WTC11 (cell line): Measurements from ENCODE around the gene NOL9. TPM values are rescaled to one million over a fixed set of nuclear protein-coding genes. Genes with fewer than 3 reads are reported as not detected.

Source experiments
- ATAC-seq: fragments of 200-7000 bp; cut with Tn5 transposase; 2 replicates; pipeline ENCODE4 v1.10.0; 2021; ENCODE audit warnings: mild to moderate bottlenecking, moderate library complexity
- CTCF ChIA-PET: fragments of 300-600 bp; sonication (Branson Sonifier 250); formaldehyde crosslinking; loops from one replicate; lab custom pipeline; 2021; ENCODE audit warnings: antibody characterized with exemption; lab: Charles Lee
- POLR2A ChIA-PET: fragments of 350-600 bp; sonication (Branson Sonifier 250); formaldehyde crosslinking; loops from one replicate; lab custom pipeline; 2021; ENCODE audit warnings: antibody characterized with exemption; lab: Charles Lee
- DNase-seq: peaks from one replicate; pipeline ENCODE4 v3.0.0; 2021; ENCODE audit warnings: low spot score
- H3K27ac Mint-ChIP-seq: 2 replicates; pipeline ENCODE4 v1.8.0; 2021; ENCODE audit warnings: mixed read lengths
- H3K27me3 Mint-ChIP-seq: 2 replicates; pipeline ENCODE4 v1.8.0; 2021; ENCODE audit warnings: low read depth, mild to moderate bottlenecking, moderate library complexity, mixed read lengths
- H3K36me3 Mint-ChIP-seq: 2 replicates; pipeline ENCODE4 v1.8.0; 2021; ENCODE audit warnings: mixed read lengths
- H3K4me1 Mint-ChIP-seq: 2 replicates; pipeline ENCODE4 v1.8.0; 2022; ENCODE audit warnings: mixed read lengths
- H3K4me3 Mint-ChIP-seq: 2 replicates; pipeline ENCODE4 v1.8.0; 2021; ENCODE audit warnings: mild to moderate bottlenecking, moderate library complexity, mixed read lengths
- H3K9me3 Mint-ChIP-seq: 2 replicates; pipeline ENCODE4 v1.8.0; 2021; ENCODE audit warnings: mixed read lengths
- ATF1 ChIP-seq: sonication (generic); formaldehyde crosslinking; IDR thresholded peaks from 2 replicates; pipeline ENCODE4 v1.8.1; 2023; ENCODE audit warnings: mild to moderate bottlenecking, moderate library complexity, missing genetic modification reagents
- GABPB1 ChIP-seq: sonication (generic); formaldehyde crosslinking; IDR thresholded peaks from 2 replicates; pipeline ENCODE4 v1.8.1; 2023; ENCODE audit warnings: mild to moderate bottlenecking, missing genetic modification reagents
- GRHL2 ChIP-seq: fragments of 250-450 bp; sonication (Bioruptor Pico); IDR thresholded peaks from 2 replicates; pipeline ENCODE4 v1.8.0; 2022; ENCODE audit warnings: mild to moderate bottlenecking, moderate library complexity; ENCODE audit not compliant: insufficient replicate concordance, severe bottlenecking
- IRF2 ChIP-seq: sonication (generic); formaldehyde crosslinking; IDR thresholded peaks from 2 replicates; pipeline ENCODE4 v1.8.0; 2022; ENCODE audit warnings: low read depth, missing genetic modification reagents, borderline replicate concordance
- NFATC4 ChIP-seq: fragments of 250-450 bp; sonication (Bioruptor Pico); IDR thresholded peaks from 2 replicates; pipeline ENCODE4 v1.9.0; 2021; ENCODE audit warnings: mild to moderate bottlenecking
- OVOL2 ChIP-seq: fragments of 250-450 bp; sonication (Bioruptor Pico); IDR thresholded peaks from 2 replicates; pipeline ENCODE4 v1.9.0; 2021; ENCODE audit warnings: mild to moderate bottlenecking, borderline replicate concordance
- SOX15 ChIP-seq: fragments of 250-450 bp; sonication (Bioruptor Pico); IDR thresholded peaks from 2 replicates; pipeline ENCODE4 v1.9.0; 2021; ENCODE audit warnings: mild to moderate bottlenecking
- TEAD1 ChIP-seq: sonication (generic); formaldehyde crosslinking; IDR thresholded peaks from 2 replicates; pipeline ENCODE4 v1.8.0; 2022; ENCODE audit warnings: mild to moderate bottlenecking, missing genetic modification reagents
- total RNA-seq: library from RNA; stranded (reverse); gene quantifications from 3 replicates; pipeline ENCODE4 v1.2.3, GENCODE V29; 2021
- TF ChIP-seq, protein P1 (sequence below): fragments of 250-450 bp; sonication (Bioruptor Pico); IDR thresholded peaks from 2 replicates; pipeline ENCODE4 v2.1.2; 2022; ENCODE audit warnings: mild to moderate bottlenecking, moderate library complexity
- TF ChIP-seq, protein P2 (sequence below): sonication (generic); formaldehyde crosslinking; IDR thresholded peaks from 2 replicates; pipeline ENCODE4 v1.8.0; 2022; ENCODE audit warnings: missing genetic modification reagents
- TF ChIP-seq, protein P3 (sequence below): sonication (generic); formaldehyde crosslinking; IDR thresholded peaks from 2 replicates; pipeline ENCODE4 v1.8.0; 2022; ENCODE audit warnings: mild to moderate bottlenecking, missing genetic modification reagents
- TF ChIP-seq, protein P4 (sequence below): fragments of 250-450 bp; sonication (Bioruptor Pico); IDR thresholded peaks from 2 replicates; pipeline ENCODE4 v1.9.0; 2021; ENCODE audit warnings: mild to moderate bottlenecking, borderline replicate concordance
- TF ChIP-seq, protein P5 (sequence below): fragments of 250-450 bp; sonication (Bioruptor Pico); conservative IDR thresholded peaks from 2 replicates; pipeline ENCODE4 v1.9.0; 2021; ENCODE audit warnings: mild to moderate bottlenecking

The NOL9 gene
- total RNA-seq, 1 experiment from 2014 or later, result 37.4 TPM

DNA sequence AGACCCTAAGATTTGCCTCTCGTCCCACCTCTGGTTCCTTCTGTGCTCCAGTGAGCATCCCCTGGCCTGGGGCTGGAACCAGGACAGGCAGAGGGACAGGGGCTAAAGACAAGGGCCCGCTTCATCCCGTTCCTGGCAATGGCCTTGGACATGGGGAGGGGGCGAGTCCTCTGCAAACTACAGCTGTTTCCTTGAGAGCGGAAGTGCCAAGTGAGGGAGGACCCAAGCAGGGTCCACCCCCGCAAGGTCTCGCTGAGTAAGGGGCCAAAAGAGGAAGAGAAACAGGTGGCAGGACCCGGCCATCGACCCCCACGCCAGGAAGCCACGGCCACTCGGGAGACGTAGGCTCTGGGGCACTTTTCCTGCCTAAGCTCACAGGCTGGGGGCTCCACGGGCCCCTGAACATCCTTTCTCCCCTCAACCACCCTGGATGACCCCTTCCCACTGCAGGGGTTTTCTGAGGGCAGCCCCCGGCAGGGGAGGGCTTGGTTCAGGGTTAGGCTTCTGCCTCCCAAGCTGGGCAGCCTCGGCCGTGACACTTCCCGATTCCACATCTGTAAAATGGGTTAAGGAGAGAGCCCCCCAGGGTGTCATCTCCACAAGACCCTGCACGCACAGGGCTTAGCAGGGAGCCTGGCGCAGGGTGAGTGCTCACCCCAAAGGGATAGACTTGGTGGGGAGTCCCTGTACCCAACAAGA is 44.9 kb downstream of the NOL9 start:
- CTCF ChIA-PET, result interaction anchor here (0.7 to 1.5 kb wide), 6 partner anchors 10 to 123 kb away, joined by 3 to 6 read pairs (median 4); partner anchors contain the start of genes NOL9 and TAS1R1
- no peaks in the 10 kb centered on the region for H3K9me3 Mint-ChIP-seq
- H3K4me3 Mint-ChIP-seq, result no peak overlapping the region
- H3K27me3 Mint-ChIP-seq, result no peaks in the 10 kb centered on the region
- TF ChIP-seq, protein P1, sequence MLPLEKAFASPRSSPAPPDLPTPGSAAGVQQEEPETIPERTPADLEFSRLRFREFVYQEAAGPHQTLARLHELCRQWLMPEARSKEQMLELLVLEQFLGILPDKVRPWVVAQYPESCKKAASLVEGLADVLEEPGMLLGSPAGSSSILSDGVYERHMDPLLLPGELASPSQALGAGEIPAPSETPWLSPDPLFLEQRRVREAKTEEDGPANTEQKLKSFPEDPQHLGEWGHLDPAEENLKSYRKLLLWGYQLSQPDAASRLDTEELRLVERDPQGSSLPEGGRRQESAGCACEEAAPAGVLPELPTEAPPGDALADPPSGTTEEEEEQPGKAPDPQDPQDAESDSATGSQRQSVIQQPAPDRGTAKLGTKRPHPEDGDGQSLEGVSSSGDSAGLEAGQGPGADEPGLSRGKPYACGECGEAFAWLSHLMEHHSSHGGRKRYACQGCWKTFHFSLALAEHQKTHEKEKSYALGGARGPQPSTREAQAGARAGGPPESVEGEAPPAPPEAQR (CRISPR knock-in tag), result no peak
- TF ChIP-seq TEAD1, result no peak
- TF ChIP-seq, protein P2, sequence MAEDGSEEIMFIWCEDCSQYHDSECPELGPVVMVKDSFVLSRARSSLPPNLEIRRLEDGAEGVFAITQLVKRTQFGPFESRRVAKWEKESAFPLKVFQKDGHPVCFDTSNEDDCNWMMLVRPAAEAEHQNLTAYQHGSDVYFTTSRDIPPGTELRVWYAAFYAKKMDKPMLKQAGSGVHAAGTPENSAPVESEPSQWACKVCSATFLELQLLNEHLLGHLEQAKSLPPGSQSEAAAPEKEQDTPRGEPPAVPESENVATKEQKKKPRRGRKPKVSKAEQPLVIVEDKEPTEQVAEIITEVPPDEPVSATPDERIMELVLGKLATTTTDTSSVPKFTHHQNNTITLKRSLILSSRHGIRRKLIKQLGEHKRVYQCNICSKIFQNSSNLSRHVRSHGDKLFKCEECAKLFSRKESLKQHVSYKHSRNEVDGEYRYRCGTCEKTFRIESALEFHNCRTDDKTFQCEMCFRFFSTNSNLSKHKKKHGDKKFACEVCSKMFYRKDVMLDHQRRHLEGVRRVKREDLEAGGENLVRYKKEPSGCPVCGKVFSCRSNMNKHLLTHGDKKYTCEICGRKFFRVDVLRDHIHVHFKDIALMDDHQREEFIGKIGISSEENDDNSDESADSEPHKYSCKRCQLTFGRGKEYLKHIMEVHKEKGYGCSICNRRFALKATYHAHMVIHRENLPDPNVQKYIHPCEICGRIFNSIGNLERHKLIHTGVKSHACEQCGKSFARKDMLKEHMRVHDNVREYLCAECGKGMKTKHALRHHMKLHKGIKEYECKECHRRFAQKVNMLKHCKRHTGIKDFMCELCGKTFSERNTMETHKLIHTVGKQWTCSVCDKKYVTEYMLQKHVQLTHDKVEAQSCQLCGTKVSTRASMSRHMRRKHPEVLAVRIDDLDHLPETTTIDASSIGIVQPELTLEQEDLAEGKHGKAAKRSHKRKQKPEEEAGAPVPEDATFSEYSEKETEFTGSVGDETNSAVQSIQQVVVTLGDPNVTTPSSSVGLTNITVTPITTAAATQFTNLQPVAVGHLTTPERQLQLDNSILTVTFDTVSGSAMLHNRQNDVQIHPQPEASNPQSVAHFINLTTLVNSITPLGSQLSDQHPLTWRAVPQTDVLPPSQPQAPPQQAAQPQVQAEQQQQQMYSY (CRISPR knock-in tag), result no peak
- no peak for TF ChIP-seq GRHL2 (CRISPR knock-in tag)
- ATAC-seq, result no peak
- no peak for DNase-seq
- no peak overlapping the region for H3K27ac Mint-ChIP-seq
- no peaks in the 10 kb centered on the region for H3K4me1 Mint-ChIP-seq
- no peaks in the 10 kb centered on the region for H3K36me3 Mint-ChIP-seq
- POLR2A ChIA-PET, result interaction anchor here (0.9 kb wide), 1 partner anchor 33 kb away, joined by 3 read pairs; no protein-coding TSS in a partner anchor

DNA sequence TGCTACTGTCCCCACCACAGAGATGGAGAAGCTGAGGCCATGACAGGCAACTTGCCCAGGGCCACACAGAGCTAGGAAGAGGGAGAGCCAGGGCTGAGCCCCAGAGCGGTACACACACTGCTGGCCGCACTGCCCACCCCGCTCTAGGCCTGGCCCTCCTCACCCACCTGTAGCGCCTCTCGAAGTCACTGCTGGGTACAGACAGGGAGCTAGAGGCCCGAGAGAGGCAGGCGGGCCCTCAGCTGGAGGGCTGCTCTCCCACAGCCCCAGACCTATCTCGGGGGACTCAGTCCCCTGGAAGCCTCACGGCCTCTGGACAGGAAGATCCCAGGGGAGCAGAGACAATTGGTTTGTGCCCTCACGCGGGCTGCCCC is 45.5 kb downstream of the NOL9 start:
- ATAC-seq (no peak), DNase-seq (no peak)
- Mint-ChIP-seq H3K27ac (no peak overlapping the region), H3K27me3 (no peaks in the 10 kb centered on the region), H3K4me3 (no peak overlapping the region), H3K36me3 (no peaks in the 10 kb centered on the region), H3K4me1 (no peaks in the 10 kb centered on the region), H3K9me3 (no peaks in the 10 kb centered on the region)
- POLR2A ChIA-PET, result no interaction called here
- TF ChIP-seq NFATC4, result no peak
- TF ChIP-seq, all 79 proteins: peak for 0
- CTCF ChIA-PET, result interaction anchor here (0.7 to 1.5 kb wide), 5 partner anchors 10 to 123 kb away, joined by 3 to 6 read pairs (median 4); partner anchors contain the start of genes NOL9 and TAS1R1

DNA sequence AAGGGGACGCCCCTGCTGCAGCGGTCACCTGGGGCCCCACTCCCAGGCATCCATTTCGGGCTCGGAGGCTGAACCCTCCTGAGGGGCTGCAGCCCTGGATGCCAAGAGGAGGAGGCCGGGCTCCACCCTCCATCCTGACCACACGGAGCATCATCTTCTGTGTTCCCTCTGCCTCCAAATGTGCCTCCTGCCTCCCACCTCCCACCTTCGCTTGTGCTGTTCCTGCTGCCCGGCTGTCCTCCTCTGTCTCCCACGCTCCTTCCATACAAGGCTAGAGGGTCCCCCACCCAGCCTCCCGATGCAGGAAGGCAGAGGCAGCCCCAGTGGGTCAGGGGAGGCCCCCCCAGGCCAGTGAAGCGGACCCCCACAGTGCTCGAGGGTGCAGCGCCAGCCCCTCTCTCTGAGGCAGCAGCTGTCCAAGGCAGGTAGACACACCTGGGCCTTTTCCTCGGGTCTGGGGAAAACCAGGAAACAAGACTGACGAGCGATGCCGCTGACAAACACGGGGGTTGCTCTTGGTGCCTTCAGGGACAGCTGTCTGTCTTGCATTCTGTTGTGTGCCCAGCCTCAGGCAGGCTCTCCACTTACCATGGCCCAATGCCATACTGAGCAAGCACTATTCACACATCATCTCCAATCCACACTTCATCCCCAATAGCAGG is 46.0 kb downstream of the NOL9 start:
- Mint-ChIP-seq H3K4me1 (no peaks in the 10 kb centered on the region), H3K27me3 (no peaks in the 10 kb centered on the region; the same call in 1 of the 2 replicates), H3K4me3 (no peak overlapping the region), H3K9me3 (no peaks in the 10 kb centered on the region), H3K27ac (no peak overlapping the region), H3K36me3 (no peaks in the 10 kb centered on the region)
- ATAC-seq, result no peak
- CTCF ChIA-PET, result interaction anchor here (0.7 to 1.5 kb wide), 4 partner anchors 11 to 124 kb away, joined by 3 to 5 read pairs (median 4); partner anchors contain the start of genes NOL9 and TAS1R1
- DNase-seq, result no peak
- POLR2A ChIA-PET, result no interaction called here
- TF ChIP-seq, protein P1 (CRISPR knock-in tag), result no peak
- TF ChIP-seq, protein P3, sequence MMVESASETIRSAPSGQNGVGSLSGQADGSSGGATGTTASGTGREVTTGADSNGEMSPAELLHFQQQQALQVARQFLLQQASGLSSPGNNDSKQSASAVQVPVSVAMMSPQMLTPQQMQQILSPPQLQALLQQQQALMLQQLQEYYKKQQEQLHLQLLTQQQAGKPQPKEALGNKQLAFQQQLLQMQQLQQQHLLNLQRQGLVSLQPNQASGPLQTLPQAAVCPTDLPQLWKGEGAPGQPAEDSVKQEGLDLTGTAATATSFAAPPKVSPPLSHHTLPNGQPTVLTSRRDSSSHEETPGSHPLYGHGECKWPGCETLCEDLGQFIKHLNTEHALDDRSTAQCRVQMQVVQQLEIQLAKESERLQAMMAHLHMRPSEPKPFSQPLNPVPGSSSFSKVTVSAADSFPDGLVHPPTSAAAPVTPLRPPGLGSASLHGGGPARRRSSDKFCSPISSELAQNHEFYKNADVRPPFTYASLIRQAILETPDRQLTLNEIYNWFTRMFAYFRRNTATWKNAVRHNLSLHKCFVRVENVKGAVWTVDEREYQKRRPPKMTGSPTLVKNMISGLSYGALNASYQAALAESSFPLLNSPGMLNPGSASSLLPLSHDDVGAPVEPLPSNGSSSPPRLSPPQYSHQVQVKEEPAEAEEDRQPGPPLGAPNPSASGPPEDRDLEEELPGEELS (CRISPR knock-in tag), result no peak
- TF ChIP-seq GABPB1 (CRISPR knock-in tag) (no peak), SOX15 (no peak), ATF1 (CRISPR knock-in tag) (no peak), IRF2 (no peak), OVOL2 (no peak)
- TF ChIP-seq, protein P4, sequence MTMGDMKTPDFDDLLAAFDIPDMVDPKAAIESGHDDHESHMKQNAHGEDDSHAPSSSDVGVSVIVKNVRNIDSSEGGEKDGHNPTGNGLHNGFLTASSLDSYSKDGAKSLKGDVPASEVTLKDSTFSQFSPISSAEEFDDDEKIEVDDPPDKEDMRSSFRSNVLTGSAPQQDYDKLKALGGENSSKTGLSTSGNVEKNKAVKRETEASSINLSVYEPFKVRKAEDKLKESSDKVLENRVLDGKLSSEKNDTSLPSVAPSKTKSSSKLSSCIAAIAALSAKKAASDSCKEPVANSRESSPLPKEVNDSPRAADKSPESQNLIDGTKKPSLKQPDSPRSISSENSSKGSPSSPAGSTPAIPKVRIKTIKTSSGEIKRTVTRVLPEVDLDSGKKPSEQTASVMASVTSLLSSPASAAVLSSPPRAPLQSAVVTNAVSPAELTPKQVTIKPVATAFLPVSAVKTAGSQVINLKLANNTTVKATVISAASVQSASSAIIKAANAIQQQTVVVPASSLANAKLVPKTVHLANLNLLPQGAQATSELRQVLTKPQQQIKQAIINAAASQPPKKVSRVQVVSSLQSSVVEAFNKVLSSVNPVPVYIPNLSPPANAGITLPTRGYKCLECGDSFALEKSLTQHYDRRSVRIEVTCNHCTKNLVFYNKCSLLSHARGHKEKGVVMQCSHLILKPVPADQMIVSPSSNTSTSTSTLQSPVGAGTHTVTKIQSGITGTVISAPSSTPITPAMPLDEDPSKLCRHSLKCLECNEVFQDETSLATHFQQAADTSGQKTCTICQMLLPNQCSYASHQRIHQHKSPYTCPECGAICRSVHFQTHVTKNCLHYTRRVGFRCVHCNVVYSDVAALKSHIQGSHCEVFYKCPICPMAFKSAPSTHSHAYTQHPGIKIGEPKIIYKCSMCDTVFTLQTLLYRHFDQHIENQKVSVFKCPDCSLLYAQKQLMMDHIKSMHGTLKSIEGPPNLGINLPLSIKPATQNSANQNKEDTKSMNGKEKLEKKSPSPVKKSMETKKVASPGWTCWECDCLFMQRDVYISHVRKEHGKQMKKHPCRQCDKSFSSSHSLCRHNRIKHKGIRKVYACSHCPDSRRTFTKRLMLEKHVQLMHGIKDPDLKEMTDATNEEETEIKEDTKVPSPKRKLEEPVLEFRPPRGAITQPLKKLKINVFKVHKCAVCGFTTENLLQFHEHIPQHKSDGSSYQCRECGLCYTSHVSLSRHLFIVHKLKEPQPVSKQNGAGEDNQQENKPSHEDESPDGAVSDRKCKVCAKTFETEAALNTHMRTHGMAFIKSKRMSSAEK, result no peak
- TF ChIP-seq, protein P5, sequence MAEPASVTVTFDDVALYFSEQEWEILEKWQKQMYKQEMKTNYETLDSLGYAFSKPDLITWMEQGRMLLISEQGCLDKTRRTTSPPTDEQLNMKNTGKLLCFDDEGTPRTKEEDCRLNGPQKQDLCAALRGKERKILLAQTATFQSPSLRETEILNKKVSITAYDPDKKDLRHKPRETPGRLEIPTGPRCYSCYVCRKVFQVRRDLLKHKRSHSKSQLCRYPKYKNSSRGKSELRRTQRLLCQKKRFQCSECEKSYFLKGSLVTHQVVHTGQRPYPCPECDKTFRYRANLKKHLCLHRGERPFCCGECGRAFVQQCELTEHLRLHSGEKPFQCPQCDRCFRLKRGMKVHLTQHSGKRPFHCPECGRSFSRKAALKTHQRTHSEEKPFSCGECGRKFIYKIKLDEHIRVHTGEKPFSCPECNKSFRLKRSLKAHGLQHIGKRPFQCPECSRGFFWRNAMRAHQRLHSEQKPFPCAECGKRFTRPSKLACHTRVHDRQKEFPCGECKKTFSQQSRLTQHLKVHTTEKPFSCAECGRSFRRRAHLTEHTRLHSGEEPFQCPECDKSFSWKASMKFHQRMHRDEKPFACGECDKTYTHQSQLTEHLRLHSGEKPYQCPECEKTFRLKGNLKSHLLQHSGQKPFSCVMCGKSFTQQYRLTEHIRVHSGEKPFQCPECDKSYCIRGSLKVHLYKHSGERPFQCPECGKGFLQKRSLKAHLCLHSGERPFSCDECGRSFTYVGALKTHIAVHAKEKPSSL (CRISPR knock-in tag), result no peak
